HCT116 (cell line): ENCODE data around the gene VWA1. TPM values are rescaled to one million over a fixed set of nuclear protein-coding genes. Genes with fewer than 3 reads are reported as not detected.
"Not testable (repeated sequence)": the region's sequence is repeated elsewhere in the genome, so short reads cannot be mapped to it uniquely, and the experiment has no call there.

Source experiments
- ATAC-seq: fragments of 200-7000 bp; cut with Tn5 transposase; 2 replicates; pipeline ENCODE4 v1.9.1; 2020; ENCODE audit warnings: mild to moderate bottlenecking, moderate library complexity
- BruUV-seq: library from RNA; stranded (reverse); fragments of 400-500 nt; replicated peaks from 2 replicates; lab custom pipeline; 2021; lab: Mats Ljungman, UMichigan
- CTCF ChIA-PET: fragments of 300-600 bp; sonication (Branson Sonifier 250); formaldehyde crosslinking; loops from one replicate; lab custom pipeline; 2021; ENCODE audit warnings: antibody characterized with exemption; lab: Charles Lee
- POLR2A ChIA-PET: fragments of 300-600, 350-600 bp; sonication (Branson Sonifier 250); formaldehyde crosslinking; loops from one replicate; lab custom pipeline; 2021; ENCODE audit warnings: antibody characterized with exemption; lab: Charles Lee
- RAD21 ChIA-PET, 2 experiments: fragments of 300-600 bp; sonication (Branson Sonifier 250); formaldehyde crosslinking; loops; one replicate each; lab custom pipeline; 2023; ENCODE audit warnings: low total read pairs in 2 of 2; ENCODE audit not compliant: uncharacterized antibody in 2 of 2, unreplicated experiment in 2 of 2, low non-redundant PET in 1 of 2; lab: Charles Lee
- DNase-seq: peaks from one replicate; pipeline ENCODE4 v3.0.0-alpha.2; 2010; ENCODE audit warnings: low read depth, low spot score
- H2AFZ ChIP-seq: fragments of 200-600 bp; shearing (Covaris generic), sonication (generic); 2 replicates; pipeline ENCODE4 v1.6.1; 2017; ENCODE audit warnings: low read depth, mixed run types, mixed read lengths, antibody characterized with exemption, low read length; ENCODE audit not compliant: poor library complexity, severe bottlenecking
- H3K27ac ChIP-seq: 2 replicates; pipeline ENCODE4 v1.5.1; 2012; ENCODE audit warnings: low read depth, low read length
- H3K27me3 ChIP-seq: fragments of 200-600 bp; sonication (generic); 2 replicates; pipeline ENCODE4 v1.6.1; 2016; ENCODE audit warnings: mixed run types, low read length, mixed read lengths; ENCODE audit not compliant: insufficient read depth
- H3K36me3 ChIP-seq, 2 experiments: fragments of 200-500 bp in 1 of 2; fragments of 200-600 bp in 1 of 2; sonication (Bioruptor generic) in 1 of 2; sonication (generic) in 1 of 2; 2 replicates each; pipeline versions ENCODE4 v1.5.1 to v1.6.1; 2014 to 2016; ENCODE audit warnings: low read length in 2 of 2, inconsistent platforms in 1 of 2, mixed read lengths in 1 of 2, mixed run types in 1 of 2; ENCODE audit not compliant: insufficient read depth in 2 of 2, control insufficient read depth in 1 of 2
- H3K4me1 ChIP-seq, 2 experiments: fragments of 200-600 bp in 1 of 2; sonication (generic) in 1 of 2; 2 replicates each; pipeline versions ENCODE4 v1.5.1 to v1.6.1; 2012 to 2017; ENCODE audit warnings: low read length in 2 of 2, inconsistent platforms in 1 of 2, mild to moderate bottlenecking in 1 of 2, mixed read lengths in 1 of 2, mixed run types in 1 of 2, moderate library complexity in 1 of 2; ENCODE audit not compliant: insufficient read depth in 2 of 2, control insufficient read depth in 1 of 2
- H3K4me2 ChIP-seq: fragments of 200-600 bp; sonication (generic); 2 replicates; pipeline ENCODE4 v1.6.1; 2017; ENCODE audit warnings: mixed run types, low read length, mixed read lengths
- H3K4me3 ChIP-seq, 2 experiments: fragments of 200-600 bp in 1 of 2; sonication (generic) in 1 of 2; replicated peaks in 1 of 2; 2 replicates each; pipeline ENCODE4 v1.5.1; 2011 to 2016; ENCODE audit warnings: low read length in 2 of 2, control low read depth in 1 of 2, low read depth in 1 of 2, mild to moderate bottlenecking in 1 of 2, mixed read lengths in 1 of 2, mixed run types in 1 of 2
- H3K79me2 ChIP-seq: fragments of 200-600 bp; sonication (generic); 2 replicates; pipeline ENCODE4 v1.6.1; 2017; ENCODE audit warnings: mild to moderate bottlenecking, mixed run types, low read length, moderate library complexity, mixed read lengths; ENCODE audit not compliant: insufficient read depth
- H3K9ac ChIP-seq: fragments of 200-600 bp; sonication (generic); 2 replicates; pipeline ENCODE4 v1.6.1; 2016; ENCODE audit warnings: low read length, mixed read lengths
- H3K9me2 ChIP-seq: fragments of 200-600 bp; sonication (generic), shearing (Covaris generic); 2 replicates; pipeline ENCODE4 v1.6.1; 2017; ENCODE audit warnings: mixed run types, mild to moderate bottlenecking, moderate library complexity; ENCODE audit not compliant: insufficient read depth
- H3K9me3 ChIP-seq, 2 experiments: fragments of 200-500 bp in 1 of 2; fragments of 200-600 bp in 1 of 2; sonication (Bioruptor generic) in 1 of 2; sonication (generic) in 1 of 2; 2 replicates each; pipeline ENCODE4 v1.6.1; 2014 to 2017; ENCODE audit warnings: low read length in 2 of 2, mixed read lengths in 2 of 2, inconsistent platforms in 1 of 2, low read depth in 1 of 2, mild to moderate bottlenecking in 1 of 2, mixed run types in 1 of 2, moderate library complexity in 1 of 2; ENCODE audit not compliant: control insufficient read depth in 1 of 2, insufficient read depth in 1 of 2
- H4K20me1 ChIP-seq: fragments of 200-600 bp; sonication (generic), shearing (Covaris generic); 2 replicates; pipeline ENCODE4 v1.6.1; 2017; ENCODE audit warnings: mixed run types, mild to moderate bottlenecking, moderate library complexity; ENCODE audit not compliant: insufficient read depth
- ZFX ChIP-seq: fragments of 450-650 bp; IDR thresholded peaks from 2 replicates; pipeline ENCODE4 v1.6.1; 2017
- intact Hi-C: fragments of 100-400 bp; cut with micrococcal nuclease; formaldehyde crosslinking; loops from 2 replicates; pipeline ENCODE4 v1.10.0; 2022
- total RNA-seq: library from RNA; stranded (reverse); gene quantifications from one replicate; pipeline ENCODE4 v1.2.1, GENCODE V29; 2021; ENCODE audit not compliant: unreplicated experiment

The VWA1 gene
- total RNA-seq, 1 experiment from 2014 or later: 50.6 TPM

DNA sequence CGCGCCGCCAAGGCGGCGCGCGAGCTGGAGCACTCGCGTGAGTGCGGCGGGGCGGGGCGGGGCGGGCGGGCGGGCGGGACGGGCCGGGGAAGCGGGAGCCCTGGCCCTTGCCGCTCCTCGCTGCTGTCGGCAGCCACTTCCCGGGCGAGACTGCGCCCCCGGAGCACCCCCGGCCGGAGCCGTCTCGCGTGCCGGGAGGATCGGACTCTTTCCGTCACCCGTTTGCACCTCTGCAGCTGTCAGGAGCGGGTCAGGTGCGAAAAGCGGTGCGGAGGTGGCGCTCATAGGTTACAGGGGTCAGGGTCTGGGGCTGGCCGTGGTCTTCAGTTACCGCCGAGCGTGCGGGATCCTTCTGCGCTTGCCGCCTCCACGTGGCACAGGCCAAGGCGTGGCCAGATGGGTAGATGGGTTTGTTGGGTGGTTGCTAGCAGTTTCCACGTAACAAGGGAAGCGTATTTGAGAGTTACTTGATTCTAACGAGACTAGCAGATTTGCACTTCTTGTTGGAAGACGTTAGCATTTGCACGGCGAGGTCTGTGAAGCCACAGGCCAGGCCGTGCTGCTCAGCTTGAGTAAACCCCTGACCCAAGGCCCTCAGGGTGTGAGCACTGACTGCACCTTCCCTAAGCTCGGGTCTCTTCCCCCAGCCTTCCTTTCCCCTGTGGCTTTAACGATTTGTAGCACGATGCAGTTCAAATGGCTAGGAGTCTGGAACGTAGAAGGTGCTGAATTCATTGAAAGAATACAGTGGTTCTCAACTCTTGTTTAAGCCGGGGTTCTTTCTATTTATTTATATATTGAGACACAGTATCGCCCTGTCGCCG lies 36.8 kb downstream of the VWA1 start:
- H2AFZ ChIP-seq, H3K9me3 ChIP-seq, DNase-seq, RAD21 ChIA-PET, H4K20me1 ChIP-seq, H3K27me3 ChIP-seq, intact Hi-C loops, H3K9me2 ChIP-seq, CTCF ChIA-PET, POLR2A ChIA-PET: not testable (repeated sequence)
- H3K4me3 ChIP-seq: peak overlapping the region; percentile 75 to 92
- H3K36me3 ChIP-seq: peaks cover 0 to 14% of the 10 kb centered on the region in 2 experiments; a peak in 2 of 4 replicates
- H3K4me2 ChIP-seq: peak overlapping the region; percentile 86
- peaks cover 61% of the 10 kb centered on the region for H3K79me2 ChIP-seq
- BruUV-seq: TSS peak; percentile 64
- peaks cover 12 to 20% of the 10 kb centered on the region in 2 experiments; a peak in 3 of 4 replicates for H3K4me1 ChIP-seq
- H3K9ac ChIP-seq: peak overlapping the region; percentile 81
- TF ChIP-seq ZFX: peak; percentile 29; the same call in 1 of the 2 replicates
- H3K27ac ChIP-seq: peak overlapping the region; percentile 69
- ATAC-seq: peak; percentile 31

DNA sequence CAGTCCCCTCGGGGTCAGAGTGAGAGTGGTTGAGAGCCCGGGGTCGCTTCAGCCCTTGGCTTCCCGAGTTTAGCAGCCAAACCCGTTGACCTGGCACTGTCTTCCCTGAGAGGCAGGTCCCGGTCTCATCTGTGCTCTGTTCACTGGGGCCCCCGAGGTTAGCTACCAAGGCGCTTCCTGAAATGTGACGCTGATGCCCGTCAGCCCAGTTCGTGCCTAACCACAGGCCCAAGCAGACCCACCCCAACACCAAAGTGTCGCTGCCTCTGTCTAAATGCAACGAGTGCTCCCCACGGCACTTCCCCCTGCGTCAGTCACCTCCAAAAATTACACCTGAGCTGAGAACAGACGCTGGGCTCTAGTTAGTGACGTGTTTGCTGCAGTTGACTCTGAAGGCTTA lies 40.5 kb downstream of the VWA1 start:
- H3K27ac ChIP-seq, H4K20me1 ChIP-seq, H3K4me2 ChIP-seq, H3K9me2 ChIP-seq, CTCF ChIA-PET, H3K9me3 ChIP-seq, intact Hi-C loops, BruUV-seq, DNase-seq, ATAC-seq, POLR2A ChIA-PET, H3K4me3 ChIP-seq, H2AFZ ChIP-seq, H3K9ac ChIP-seq, RAD21 ChIA-PET, H3K27me3 ChIP-seq: not testable (repeated sequence)
- Histone ChIP-seq H3K4me1 (peaks cover 6 to 13% of the 10 kb centered on the region in 2 experiments; a peak in 3 of 4 replicates), H3K36me3 (peaks cover 19 to 31% of the 10 kb centered on the region in 2 experiments; a peak in 3 of 4 replicates), H3K79me2 (peaks cover 80% of the 10 kb centered on the region)
